Renal pelvis (tissue), 12 donors: ENCODE data around the gene HENMT1. TPM values are rescaled to one million over a fixed set of nuclear protein-coding genes. Genes with fewer than 3 reads are reported as not detected.
"Not testable (repeated sequence)": the region's sequence is repeated elsewhere in the genome, so short reads cannot be mapped to it uniquely, and the experiment has no call there.

Source experiments
- DNase-seq: peaks from one replicate; pipeline ENCODE4 v3.0.0-alpha.2; 2013
- long read RNA-seq, 16 experiments: transcript quantifications; one replicate each; lab custom pipeline, GENCODE V29; 2026
- polyA plus RNA-seq, 3 donors: library from polyadenylated mRNA; unstranded; fragments of 120-200 nt; gene quantifications; one replicate each; pipeline ENCODE4 v1.2.1, GENCODE V29; 2013; ENCODE audit not compliant: insufficient read length in 3 of 3

HENMT1 gene
- polyA plus RNA-seq, result 10 to 100 TPM in 1 of 3 donors, 1 to 10 TPM in 2; 9.6 to 11.0 (median 9.6) TPM
- long read RNA-seq, donor 1, partial matches to known transcripts, result 159 of 196 reads
- long read RNA-seq, donor 1, other reads (novel, unspliced or antisense), result 33 of 196 reads
- long read RNA-seq, donor 2, transcript HENMT1-202 (8 exons, 1,874 nt), result major isoform, 5 of 8 reads
- long read RNA-seq, donor 2, partial matches to known transcripts, result 0 of 8 reads
- long read RNA-seq, donor 2, other reads (novel, unspliced or antisense), result 0 of 8 reads
- long read RNA-seq, donor 3, partial matches to known transcripts, result 0 of 5 reads
- long read RNA-seq, donor 3, other reads (novel, unspliced or antisense), result 0 of 5 reads
- long read RNA-seq, donor 4, partial matches to known transcripts, result 196 of 259 reads
- long read RNA-seq, donor 4, other reads (novel, unspliced or antisense), result 59 of 259 reads
- long read RNA-seq, donor 5, transcript HENMT1-202 (8 exons, 1,874 nt), result major isoform, 6 of 7 reads
- long read RNA-seq, donor 5, partial matches to known transcripts, result 0 of 7 reads
- long read RNA-seq, donor 5, other reads (novel, unspliced or antisense), result 0 of 7 reads
- long read RNA-seq, donor 6, partial matches to known transcripts, result 0 of 5 reads
- long read RNA-seq, donor 6, other reads (novel, unspliced or antisense), result 0 of 5 reads
- long read RNA-seq, donor 7, partial matches to known transcripts, result 0 of 4 reads
- long read RNA-seq, donor 7, other reads (novel, unspliced or antisense), result 0 of 4 reads
- long read RNA-seq, donor 8, partial matches to known transcripts, result 0 of 6 reads
- long read RNA-seq, donor 8, other reads (novel, unspliced or antisense), result 0 of 6 reads
- long read RNA-seq, donor 9, partial matches to known transcripts, result 0 of 6 reads
- long read RNA-seq, donor 9, other reads (novel, unspliced or antisense), result 0 of 6 reads
- long read RNA-seq, donor 10, partial matches to known transcripts, result 0 of 5 reads
- long read RNA-seq, donor 10, other reads (novel, unspliced or antisense), result 0 of 5 reads
- long read RNA-seq, donor 11, partial matches to known transcripts, result 0 of 4 reads
- long read RNA-seq, donor 11, other reads (novel, unspliced or antisense), result 0 of 4 reads
- long read RNA-seq, donor 12, partial matches to known transcripts, result 0 of 3 reads
- long read RNA-seq, donor 12, other reads (novel, unspliced or antisense), result 0 of 3 reads
- long read RNA-seq, donor 13, result 0 reads
- long read RNA-seq, donor 14, result 0 reads
- long read RNA-seq, donor 15, partial matches to known transcripts, result 0 of 3 reads
- long read RNA-seq, donor 15, other reads (novel, unspliced or antisense), result 0 of 3 reads
- long read RNA-seq, donor 16, transcript HENMT1-203 (8 exons, 1,696 nt), result major isoform, 7 of 9 reads
- long read RNA-seq, donor 16, partial matches to known transcripts, result 0 of 9 reads
- long read RNA-seq, donor 16, other reads (novel, unspliced or antisense), result 0 of 9 reads

DNA sequence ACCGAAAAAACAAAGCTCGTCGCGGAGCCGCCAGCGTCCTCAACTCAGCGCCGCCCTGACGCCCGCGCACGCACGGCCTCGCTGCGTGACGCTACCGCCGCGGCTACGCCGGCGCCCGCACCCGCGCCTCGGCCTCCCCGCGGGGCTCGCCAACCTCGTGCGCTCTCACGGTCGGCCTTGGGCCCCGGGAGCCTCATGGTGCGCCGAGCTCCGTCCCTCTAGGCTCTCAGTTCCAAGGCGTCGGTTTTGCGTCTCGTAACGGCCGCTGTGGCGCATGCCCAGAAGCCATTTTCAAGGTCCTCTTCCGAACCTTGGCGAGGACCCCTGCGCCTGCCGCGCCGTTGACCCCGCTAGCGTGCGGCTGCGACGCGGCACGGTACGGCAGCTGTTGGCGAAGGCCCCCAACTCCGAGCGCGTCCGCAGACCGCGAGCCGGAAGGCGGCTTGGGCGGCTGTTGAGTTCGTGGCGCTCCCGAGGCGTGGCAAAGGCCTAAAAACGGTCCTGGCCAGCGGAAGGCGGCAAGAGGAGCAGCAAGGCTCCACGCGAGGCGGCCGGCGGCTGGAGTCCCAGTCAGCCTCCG is at the start of gene HENMT1:
Gene HENMT1 (minus strand): TSS at position 64 of the 580 bp plus-strand sequence. CDS start 1,209 bp downstream, outside the sequence.
- peak; percentile 66 for DNase-seq

DNA sequence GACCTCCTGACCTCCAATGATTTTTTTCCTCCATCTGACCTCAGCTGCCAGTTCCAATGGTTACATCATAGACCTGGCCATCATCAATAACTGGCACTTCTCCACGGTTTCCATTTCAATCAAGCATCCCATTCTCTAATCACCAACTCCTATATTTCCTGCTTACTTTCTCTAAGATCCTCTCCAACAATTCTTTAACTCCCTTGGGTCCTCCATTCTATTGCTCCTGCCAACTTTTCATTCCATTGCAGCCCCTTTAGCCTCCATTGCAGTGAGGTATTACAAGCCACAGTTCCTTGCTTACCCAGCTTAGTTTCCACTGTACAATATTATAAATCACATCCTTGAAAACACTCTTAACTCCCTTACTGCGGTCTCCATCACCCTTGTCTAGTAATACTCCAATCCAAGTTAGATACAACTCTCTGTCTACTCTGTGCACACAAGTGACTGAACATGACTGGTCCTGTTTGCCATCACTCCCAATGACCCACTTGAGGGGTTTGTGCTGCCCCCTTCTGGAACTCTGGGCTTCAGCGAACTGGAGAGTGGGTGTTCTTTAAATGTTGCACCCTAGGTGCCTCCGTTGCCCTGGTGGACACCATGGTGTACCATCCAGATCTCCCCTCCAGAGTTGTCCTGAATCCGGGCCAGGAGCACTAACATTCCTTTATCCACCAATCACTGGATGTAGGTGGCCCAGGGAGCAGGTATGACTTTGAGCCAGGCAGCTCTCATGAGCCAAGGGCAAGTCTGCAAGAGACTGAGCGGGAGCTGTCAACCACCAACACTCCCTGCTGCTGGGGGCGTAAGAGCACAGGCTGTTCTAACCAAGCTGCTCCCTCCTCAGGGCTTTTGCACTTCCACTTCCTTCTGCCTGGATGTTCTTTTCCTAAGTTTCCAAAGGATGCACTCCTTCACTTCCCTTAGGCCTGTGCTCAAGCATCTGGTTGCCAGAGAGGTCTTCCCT is 48.1 kb upstream of the HENMT1 start:
- no peak for DNase-seq

GRCh38 chr1:108706643-108707042 is 45.8 kb upstream of the HENMT1 start:
- no peak for DNase-seq

DNA sequence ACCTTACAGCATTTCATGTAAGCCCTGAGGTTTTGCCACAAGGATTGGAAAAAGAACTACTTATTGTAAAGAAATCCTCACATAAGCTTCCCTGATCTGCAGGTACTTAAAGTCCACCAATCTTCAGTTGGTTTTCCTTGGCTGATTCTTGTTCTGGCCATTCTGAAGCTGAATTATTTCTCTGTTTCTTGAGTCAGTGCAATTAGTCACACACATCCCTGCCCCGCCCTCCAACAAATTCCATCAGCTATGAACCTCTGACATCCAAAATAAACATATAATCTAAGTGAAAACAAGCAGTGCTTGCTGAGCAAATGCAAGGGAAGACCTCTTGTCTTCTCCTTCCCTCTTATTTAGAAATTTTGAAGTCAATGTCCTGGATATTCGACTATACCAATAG is 43.6 kb upstream of the HENMT1 start:
- no peak for DNase-seq

GRCh38 chr1:108703939-108704338 is 43.0 kb upstream of the HENMT1 start:
- DNase-seq, result no peak

- not testable (repeated sequence) for DNase-seq
These were observed 41.2 kb upstream of the HENMT1 start for GRCh38 chr1:108702109-108702508.

- no peak for DNase-seq
These were observed 40.4 kb upstream of the HENMT1 start for GRCh38 chr1:108701176-108701849.

DNA sequence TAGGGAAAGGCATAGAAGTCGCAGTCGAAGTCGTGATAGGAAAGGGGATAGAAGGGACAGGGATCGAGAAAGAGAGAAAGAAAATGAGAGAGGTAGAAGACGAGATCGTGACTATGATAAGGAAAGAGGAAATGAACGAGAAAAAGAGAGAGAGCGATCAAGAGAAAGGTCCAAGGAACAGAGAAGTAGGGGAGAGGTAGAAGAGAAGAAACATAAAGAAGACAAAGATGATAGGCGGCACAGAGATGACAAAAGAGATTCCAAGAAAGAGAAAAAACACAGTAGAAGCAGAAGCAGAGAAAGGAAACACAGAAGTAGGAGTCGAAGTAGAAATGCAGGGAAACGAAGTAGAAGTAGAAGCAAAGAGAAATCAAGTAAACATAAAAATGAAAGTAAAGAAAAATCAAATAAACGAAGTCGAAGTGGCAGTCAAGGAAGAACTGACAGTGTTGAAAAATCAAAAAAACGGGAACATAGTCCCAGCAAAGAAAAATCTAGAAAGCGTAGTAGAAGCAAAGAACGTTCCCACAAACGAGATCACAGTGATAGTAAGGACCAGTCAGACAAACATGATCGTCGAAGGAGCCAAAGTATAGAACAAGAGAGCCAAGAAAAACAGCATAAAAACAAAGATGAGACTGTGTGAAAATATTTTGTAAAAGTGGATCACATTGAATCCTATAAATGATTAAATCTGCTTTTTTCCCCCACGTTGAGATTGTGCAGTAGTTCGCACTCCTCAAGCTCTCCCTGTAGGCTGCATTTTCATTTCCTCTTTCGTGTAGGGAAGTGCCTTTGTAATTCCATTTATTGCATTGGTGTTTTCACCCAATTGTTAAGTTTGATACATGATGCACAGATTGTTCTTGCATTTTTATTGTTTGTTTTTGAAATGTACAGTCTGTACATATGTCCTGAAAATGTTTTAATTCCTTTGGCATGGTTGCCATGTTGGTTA is 38.8 kb upstream of the HENMT1 start:
- no peak for DNase-seq

GRCh38 chr1:108695535-108695934 is 34.6 kb upstream of the HENMT1 start:
- DNase-seq, result no peak

DNA sequence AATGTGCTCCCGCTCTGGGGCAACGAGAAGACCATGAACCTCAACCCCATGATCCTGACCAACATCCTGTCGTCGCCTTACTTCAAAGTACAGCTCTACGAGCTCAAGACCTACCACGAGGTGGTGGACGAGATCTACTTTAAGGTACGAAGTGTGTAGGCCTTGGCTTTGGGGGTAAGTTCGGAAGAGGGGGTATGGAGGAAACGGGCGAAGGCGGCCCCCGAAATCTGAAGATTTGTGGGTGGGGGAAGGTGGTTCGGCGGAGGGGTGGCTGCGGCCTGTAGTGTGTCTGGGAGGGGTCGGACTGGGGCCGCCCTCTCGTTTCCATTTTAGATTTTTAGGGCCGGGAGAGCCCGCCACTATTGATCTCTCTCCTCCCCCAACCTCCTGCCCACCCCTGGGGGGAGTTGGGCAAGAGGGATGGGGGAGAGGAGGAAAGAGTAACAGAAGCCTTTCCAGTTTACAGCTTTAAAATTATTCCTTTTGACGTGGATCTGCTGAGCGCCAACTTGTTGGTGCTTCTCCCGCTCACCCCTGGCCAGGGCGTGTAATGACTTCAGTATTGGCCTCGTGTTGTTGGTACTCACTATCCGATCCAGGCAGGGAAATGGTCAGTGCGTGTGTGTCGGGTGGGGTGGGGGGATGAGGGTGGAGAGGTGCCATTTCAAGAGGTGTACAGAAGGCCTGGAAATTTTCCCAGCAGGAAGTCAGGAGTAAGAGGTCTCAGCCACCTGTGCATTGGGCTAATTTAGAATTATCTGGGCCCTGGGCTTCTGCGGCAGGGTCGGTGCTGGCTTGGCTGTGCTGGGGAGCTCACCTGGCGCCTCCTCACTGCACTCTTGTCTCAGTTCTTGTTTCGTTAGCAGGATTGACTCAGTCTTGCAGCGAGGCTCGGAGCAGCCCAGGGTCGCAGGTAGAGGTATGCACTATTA is 32.1 kb upstream of the HENMT1 start:
- DNase-seq, result peak; percentile 77

DNA sequence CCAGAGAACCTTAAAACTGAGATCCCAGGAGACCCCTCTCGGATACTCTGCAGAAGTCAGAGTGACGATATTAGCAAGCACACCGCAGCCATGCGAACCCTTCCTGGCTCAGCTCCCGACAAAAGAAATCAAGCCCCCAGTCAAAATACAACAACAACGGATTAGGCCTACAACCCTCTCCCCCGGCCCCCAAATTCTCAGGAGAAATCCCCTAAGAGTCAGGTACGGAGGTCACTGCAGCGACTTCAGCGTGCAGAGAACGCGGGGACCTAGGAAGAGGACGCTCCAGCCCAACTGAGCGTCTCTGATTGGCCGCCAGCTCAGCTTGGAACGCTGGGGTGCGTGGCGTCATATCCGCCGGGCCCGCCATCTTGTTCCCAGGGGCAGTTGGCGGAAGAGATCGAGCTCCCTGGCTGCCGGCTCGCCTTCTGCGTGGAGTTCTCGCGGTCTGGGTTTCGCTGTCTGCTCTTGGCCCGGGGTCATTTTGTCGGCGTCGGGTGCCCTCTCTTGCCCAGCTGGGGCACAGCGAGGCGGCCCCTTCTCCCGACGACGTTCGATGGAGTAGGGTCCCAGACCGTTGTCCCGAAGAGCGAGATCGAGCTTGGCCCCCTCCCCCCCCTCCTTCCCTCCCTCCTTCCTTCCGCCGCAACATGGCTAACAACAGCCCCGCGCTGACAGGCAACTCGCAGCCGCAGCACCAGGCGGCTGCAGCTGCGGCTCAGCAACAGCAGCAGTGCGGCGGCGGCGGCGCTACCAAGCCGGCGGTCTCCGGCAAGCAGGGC is 31.2 kb upstream of the HENMT1 start, which contains the start of gene PRPF38B:
Gene PRPF38B (plus strand): TSS at position 369 of the 782 bp plus-strand sequence. CDS start 282 bp downstream, at position 651.
- peak; percentile 95 for DNase-seq

- DNase-seq, result no peak
These were observed 30.4 kb upstream of the HENMT1 start for GRCh38 chr1:108691128-108691941.

DNA sequence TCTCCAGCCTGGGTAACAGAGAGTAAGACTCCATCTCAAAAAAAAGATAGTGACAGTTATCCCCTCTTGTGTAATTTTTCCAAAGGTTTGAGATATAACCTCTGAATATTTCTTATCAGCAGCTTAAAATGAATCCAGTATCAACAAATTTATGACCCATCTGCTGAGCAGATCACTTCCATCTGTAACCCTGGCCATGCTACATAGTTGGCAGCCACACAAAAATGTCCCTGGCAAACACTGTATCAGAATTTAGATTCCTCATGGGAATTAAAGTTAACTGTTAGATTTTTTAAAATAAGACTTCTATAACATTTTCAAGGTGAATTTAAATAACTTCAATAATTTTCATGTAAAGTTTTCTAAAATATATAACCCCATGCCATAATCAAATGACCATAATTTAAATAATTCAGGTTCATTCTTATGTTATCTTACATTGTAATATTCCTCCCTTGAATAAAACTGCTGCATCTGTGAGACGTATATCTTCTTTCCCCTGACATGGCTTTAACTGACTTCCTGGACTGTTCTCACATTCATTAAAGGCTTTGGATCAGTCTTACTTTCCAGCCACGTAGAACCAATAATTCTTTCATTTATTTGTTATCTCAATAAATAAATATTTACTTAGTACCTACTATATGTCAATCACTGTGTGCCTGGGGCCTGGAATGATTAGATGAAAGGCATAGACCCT is 25.9 kb upstream of the HENMT1 start:
- no peak for DNase-seq

DNA sequence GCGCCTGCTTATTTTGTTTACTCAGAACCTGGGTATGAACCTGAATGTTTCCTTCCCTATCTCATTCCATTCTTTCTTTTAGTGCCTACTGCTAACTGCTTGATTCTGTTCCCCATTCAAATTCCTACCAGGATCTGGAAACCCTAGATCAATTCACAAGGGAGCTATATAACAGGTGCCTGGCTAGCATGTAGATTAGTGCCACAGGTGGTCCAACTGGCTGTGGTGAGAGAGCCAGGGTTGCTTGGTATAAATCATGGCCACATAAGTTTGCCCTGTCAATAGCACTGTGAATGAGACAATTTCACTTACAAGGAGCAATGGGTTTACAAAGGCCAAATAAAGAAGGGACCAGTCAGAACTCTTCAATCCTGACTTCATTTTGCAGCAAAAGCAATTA is 24.6 kb upstream of the HENMT1 start:
- DNase-seq, result no peak
